SH-SY5Y (cell line): ENCODE results near the gene CASQ2.

Experiments used
- GATA2 ChIP-seq: IDR thresholded peaks from 2 replicates; pipeline ENCODE4 v1.6.1; 2011; ENCODE audit warnings: mild to moderate bottlenecking, low read depth, low read length
- GATA3 ChIP-seq: IDR thresholded peaks from 2 replicates; pipeline ENCODE4 v1.6.1; 2011; ENCODE audit warnings: low read depth, mild to moderate bottlenecking, low read length, moderate library complexity

DNA sequence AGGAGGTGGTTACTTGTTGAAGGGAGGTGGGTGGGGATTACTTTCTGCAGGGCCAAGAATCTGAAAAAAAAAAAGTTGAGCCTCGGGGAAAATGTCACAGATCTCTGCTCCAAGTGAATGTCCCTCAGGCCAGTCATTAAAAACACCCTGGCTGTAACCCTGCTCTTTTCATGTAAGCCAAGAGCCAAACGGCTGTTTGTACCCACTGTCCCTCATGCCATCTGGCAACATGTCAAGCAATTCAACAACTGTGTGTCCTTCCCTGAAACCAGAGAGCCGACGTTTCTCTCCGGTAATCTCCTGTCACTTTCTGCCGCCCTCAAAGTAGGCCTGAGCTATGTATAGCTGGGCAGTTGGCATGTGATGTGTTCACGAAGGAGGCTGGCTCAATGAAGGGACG is 14.7 kb downstream of the CASQ2 start:
- TF ChIP-seq GATA3 (no peak), GATA2 (no peak)
